B cell (primary cell): ENCODE results near the gene KLF11. TPM values are rescaled to one million over a fixed set of nuclear protein-coding genes. Genes with fewer than 3 reads are reported as not detected.

Source experiments
- ATAC-seq: fragments of 200-7000 bp; cut with Tn5 transposase; one replicate; pipeline ENCODE4 v1.10.0; 2021; ENCODE audit warnings: low read depth, mild to moderate bottlenecking, moderate number of reproducible peaks, moderate library complexity
- CTCF ChIA-PET: fragments of 350-600 bp; sonication (Branson Sonifier 250); formaldehyde crosslinking; loops from one replicate; lab custom pipeline; 2021; ENCODE audit warnings: antibody characterized with exemption, inconsistent platforms; lab: Charles Lee
- POLR2A ChIA-PET: fragments of 350-600 bp; sonication (Branson Sonifier 250); formaldehyde crosslinking; loops from one replicate; lab custom pipeline; 2021; ENCODE audit warnings: antibody characterized with exemption; lab: Charles Lee
- DNase-seq: peaks from one replicate; pipeline ENCODE4 v3.0.0; 2013
- H2AFZ ChIP-seq: 2 replicates; pipeline ENCODE4 v1.6.1; 2012; ENCODE audit warnings: mild to moderate bottlenecking, low read depth, low read length; ENCODE audit not compliant: insufficient read depth, poor library complexity, severe bottlenecking
- H3K27ac ChIP-seq, 2 donors: 1 replicate in 1 of 2; 2 replicates in 1 of 2; pipeline ENCODE4 v1.5.1; 2012 to 2013; ENCODE audit warnings: low read length in 2 of 2, mild to moderate bottlenecking in 2 of 2, moderate library complexity in 1 of 2
- H3K27me3 ChIP-seq, 4 experiments: fragments of 200-600 bp in 1 of 4; sonication (generic) in 1 of 4; replicated peaks in 1 of 4; 1 replicate in 2 of 4; 2 replicates in 2 of 4; pipeline versions ENCODE4 v1.6.1 to v1.7.0; 2013 to 2016; ENCODE audit warnings: low read length in 3 of 4, mild to moderate bottlenecking in 2 of 4, mixed read lengths in 1 of 4, moderate library complexity in 1 of 4; ENCODE audit not compliant: insufficient read depth in 4 of 4, control insufficient read depth in 3 of 4; ENCODE audit errors: control extremely low read depth in 1 of 4
- H3K36me3 ChIP-seq, 2 experiments: replicated peaks in 1 of 2; 1 replicate in 1 of 2; 2 replicates in 1 of 2; pipeline versions ENCODE4 v1.6.1 to v1.7.1; 2013; ENCODE audit warnings: low read length in 1 of 2; ENCODE audit not compliant: insufficient read depth in 2 of 2, control insufficient read depth in 1 of 2; ENCODE audit errors: control extremely low read depth in 1 of 2, extremely low read depth in 1 of 2
- H3K4me1 ChIP-seq, 2 donors: fragments of 200-600 bp in 1 of 2; sonication (generic) in 1 of 2; 1 replicate in 1 of 2; 2 replicates in 1 of 2; pipeline versions ENCODE4 v1.5.1 to v1.6.1; 2013 to 2017; ENCODE audit warnings: low read length in 2 of 2; ENCODE audit not compliant: control insufficient read depth in 2 of 2, insufficient read depth in 2 of 2
- H3K4me2 ChIP-seq: replicated peaks from 2 replicates; pipeline ENCODE3; 2012; ENCODE audit warnings: mild to moderate bottlenecking, low read depth, low read length; ENCODE audit not compliant: poor library complexity, severe bottlenecking
- H3K4me3 ChIP-seq, 5 experiments: fragments of 200-600 bp in 1 of 5; sonication (generic) in 1 of 5; 1 replicate in 3 of 5; 2 replicates in 2 of 5; pipeline versions ENCODE4 v1.5.1 to v1.7.0; 2011 to 2016; ENCODE audit warnings: low read length in 4 of 5, mild to moderate bottlenecking in 4 of 5, low read depth in 2 of 5, control low read depth in 1 of 5, moderate library complexity in 1 of 5; ENCODE audit not compliant: insufficient read depth in 1 of 5; ENCODE audit errors: control extremely low read depth in 1 of 5, extremely low read depth in 1 of 5
- H3K79me2 ChIP-seq: fragments of 200-600 bp; sonication (generic); one replicate; pipeline ENCODE4 v1.6.0; 2016; ENCODE audit warnings: low read length; ENCODE audit not compliant: control insufficient read depth, insufficient read depth
- H3K9ac ChIP-seq: fragments of 200-600 bp; sonication (generic); 2 replicates; pipeline ENCODE4 v1.6.1; 2017; ENCODE audit warnings: mild to moderate bottlenecking, low read length, moderate library complexity
- H3K9me3 ChIP-seq, 3 donors: one replicate each; pipeline versions ENCODE4 v1.6.1 to v1.7.1; 2013; ENCODE audit warnings: low read length in 2 of 3; ENCODE audit not compliant: control insufficient read depth in 2 of 3, insufficient read depth in 1 of 3; ENCODE audit errors: control extremely low read depth in 1 of 3
- H4K20me1 ChIP-seq: 2 replicates; pipeline ENCODE4 v1.6.0; 2012; ENCODE audit warnings: mild to moderate bottlenecking, low read length; ENCODE audit not compliant: insufficient read depth, control insufficient read depth, poor library complexity, severe bottlenecking
- H3K27ac Mint-ChIP-seq: one replicate; pipeline ENCODE4 v1.8.0; 2021; ENCODE audit warnings: mixed read lengths
- H3K27me3 Mint-ChIP-seq: one replicate; pipeline ENCODE4 v1.8.0; 2021; ENCODE audit warnings: mixed read lengths
- H3K4me1 Mint-ChIP-seq: one replicate; pipeline ENCODE4 v1.8.0; 2021; ENCODE audit warnings: mixed read lengths
- H3K4me3 Mint-ChIP-seq: one replicate; pipeline ENCODE4 v1.8.0; 2021; ENCODE audit warnings: mixed read lengths
- H3K9me3 Mint-ChIP-seq: one replicate; pipeline ENCODE4 v1.8.0; 2022; ENCODE audit warnings: mixed read lengths; ENCODE audit not compliant: insufficient read depth
- EZH2 ChIP-seq: IDR thresholded peaks from 2 replicates; pipeline ENCODE4 v1.6.1; 2012; ENCODE audit warnings: borderline replicate concordance, low read depth, mild to moderate bottlenecking, moderate library complexity, low read length; ENCODE audit not compliant: insufficient read depth, poor library complexity, severe bottlenecking
- WGBS: methylation state at CpG from one replicate; pipeline ENCODE4 v1.1.5; 2013; ENCODE audit warnings: missing lambda C conversion rate; ENCODE audit not compliant: insufficient coverage; 5-methylcytosine and 5-hydroxymethylcytosine counted together
- intact Hi-C: fragments of 100-400 bp; cut with micrococcal nuclease; formaldehyde crosslinking; loops from one replicate; pipeline ENCODE4 v1.10.0; 2022
- polyA plus RNA-seq: library from polyadenylated mRNA; depleted of rRNA; stranded (reverse); fragments of >200 nt; gene quantifications from 2 replicates; pipeline ENCODE4 v1.2.3, GENCODE V29; 2012
- total RNA-seq, 2 donors: library from RNA; stranded (reverse); fragments of 120-200 nt in 1 of 2; gene quantifications; 1 replicate in 1 of 2; 2 replicates in 1 of 2; pipeline versions ENCODE4 v1.2.3 to v1.2.4, GENCODE V29; 2013 to 2022
- TF ChIP-seq, protein P1 (sequence below): fragments of 200-600 bp; IDR thresholded peaks from one replicate; pipeline ENCODE4 v1.8.0; 2022; ENCODE audit warnings: antibody characterized with exemption, mild to moderate bottlenecking

The KLF11 gene
- total and polyA plus RNA-seq, 2 donors (not counting 1 experiment from before 2014, with no cell fraction given) = 20.8 to 48.4 TPM

DNA sequence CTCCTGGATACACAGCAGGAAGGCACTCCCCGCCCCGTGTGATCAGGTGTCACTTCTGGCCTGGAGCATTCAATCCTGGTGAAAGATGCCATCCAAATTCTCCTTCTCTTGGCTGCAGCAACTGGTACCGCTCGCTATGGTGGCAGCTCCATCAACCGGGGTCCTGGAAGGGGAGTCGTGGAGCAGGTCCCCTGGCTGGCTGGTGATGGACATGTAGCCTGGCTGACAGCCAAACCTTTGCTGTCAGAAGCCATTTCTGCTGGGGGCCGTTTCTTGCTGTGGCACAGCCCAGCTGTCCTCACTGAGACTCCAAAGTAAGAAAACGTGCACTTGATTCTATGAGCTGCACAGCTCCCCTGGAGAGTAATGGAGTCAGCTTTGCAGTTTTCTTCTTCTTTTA is 44.0 kb downstream of the KLF11 start:
- no peak overlapping the region for H2AFZ ChIP-seq
- TF ChIP-seq, protein P1, sequence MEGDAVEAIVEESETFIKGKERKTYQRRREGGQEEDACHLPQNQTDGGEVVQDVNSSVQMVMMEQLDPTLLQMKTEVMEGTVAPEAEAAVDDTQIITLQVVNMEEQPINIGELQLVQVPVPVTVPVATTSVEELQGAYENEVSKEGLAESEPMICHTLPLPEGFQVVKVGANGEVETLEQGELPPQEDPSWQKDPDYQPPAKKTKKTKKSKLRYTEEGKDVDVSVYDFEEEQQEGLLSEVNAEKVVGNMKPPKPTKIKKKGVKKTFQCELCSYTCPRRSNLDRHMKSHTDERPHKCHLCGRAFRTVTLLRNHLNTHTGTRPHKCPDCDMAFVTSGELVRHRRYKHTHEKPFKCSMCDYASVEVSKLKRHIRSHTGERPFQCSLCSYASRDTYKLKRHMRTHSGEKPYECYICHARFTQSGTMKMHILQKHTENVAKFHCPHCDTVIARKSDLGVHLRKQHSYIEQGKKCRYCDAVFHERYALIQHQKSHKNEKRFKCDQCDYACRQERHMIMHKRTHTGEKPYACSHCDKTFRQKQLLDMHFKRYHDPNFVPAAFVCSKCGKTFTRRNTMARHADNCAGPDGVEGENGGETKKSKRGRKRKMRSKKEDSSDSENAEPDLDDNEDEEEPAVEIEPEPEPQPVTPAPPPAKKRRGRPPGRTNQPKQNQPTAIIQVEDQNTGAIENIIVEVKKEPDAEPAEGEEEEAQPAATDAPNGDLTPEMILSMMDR = no peak
- no peak for TF ChIP-seq EZH2

DNA sequence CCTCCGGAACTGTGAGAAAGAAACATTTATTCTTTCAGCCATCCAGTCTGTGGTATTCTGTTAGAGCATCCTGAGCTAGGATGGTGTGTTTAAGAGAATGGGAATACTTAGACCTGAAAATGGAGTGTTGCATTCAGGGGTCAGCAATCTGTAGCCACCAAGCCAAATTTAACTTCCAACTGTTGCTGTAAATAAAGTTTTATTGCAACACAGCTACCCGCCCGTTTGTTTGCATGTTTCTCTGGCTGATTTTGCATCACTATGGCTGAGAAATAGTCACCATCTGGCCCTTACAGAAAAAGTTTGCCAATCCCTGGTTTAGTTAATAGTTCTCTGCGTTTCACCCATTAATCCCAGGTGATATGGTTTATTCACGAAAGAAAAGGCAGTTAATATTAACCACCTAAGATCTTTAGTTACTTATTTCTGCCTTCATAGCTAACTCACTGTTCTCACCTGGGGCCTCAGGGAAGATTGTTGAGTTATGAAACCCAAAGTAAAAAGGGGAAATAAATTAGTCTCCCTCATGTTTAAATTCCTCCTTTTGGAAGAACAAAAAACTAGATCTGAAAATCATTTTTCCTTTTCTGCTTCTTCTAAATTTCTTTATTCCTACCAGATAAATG is 46.3 kb downstream of the KLF11 start:
- intact Hi-C loops = no loop called here
- no peak overlapping the region for H3K27ac ChIP-seq
- H4K20me1 ChIP-seq = no peaks in the 10 kb centered on the region
- POLR2A ChIA-PET = interaction anchor here (0.7 kb wide), 1 partner anchor 29 kb away, joined by 3 read pairs; no protein-coding TSS in a partner anchor
- no peak overlapping the region for H2AFZ ChIP-seq
- H3K9me3 ChIP-seq = peaks cover 1 to 20% (median 4%) of the 10 kb centered on the region in 3 donors
- Mint-ChIP-seq H3K4me3 (no peak overlapping the region), H3K9me3 (no peaks in the 10 kb centered on the region), H3K27me3 (peaks cover 46% of the 10 kb centered on the region), H3K4me1 (peaks cover 10% of the 10 kb centered on the region), H3K27ac (no peak overlapping the region)
- no peak for TF ChIP-seq EZH2
- TF ChIP-seq, protein P1 = no peak
- no peak overlapping the region for H3K4me2 ChIP-seq
- peaks cover 0 to 46% (median 10%) of the 10 kb centered on the region in 4 experiments for H3K27me3 ChIP-seq
- ATAC-seq = no peak
- WGBS = 17% methylated on average over 2 of the region's 5 CpGs
- peaks cover 6 to 12% of the 10 kb centered on the region in 2 donors for H3K4me1 ChIP-seq
- H3K36me3 ChIP-seq = no peaks in the 10 kb centered on the region
- no peak overlapping the region for H3K9ac ChIP-seq
- no peak for DNase-seq
- H3K79me2 ChIP-seq = no peaks in the 10 kb centered on the region
- no peak overlapping the region for H3K4me3 ChIP-seq
- CTCF ChIA-PET = interaction anchor here (1.6 to 12.9 kb wide), 2 partner anchors 18 to 320 kb away, joined by 3 to 143 read pairs; no protein-coding TSS in a partner anchor

More for the DNA sequence above, 44.0 kb downstream of the KLF11 start:
- no peaks in the 10 kb centered on the region for H3K36me3 ChIP-seq
- DNase-seq (no peak), ATAC-seq (no peak)
- no peaks in the 10 kb centered on the region for H4K20me1 ChIP-seq
- WGBS = 93% methylated on average over 8 of the region's 8 CpGs
- H3K4me3 Mint-ChIP-seq = no peak overlapping the region
- no peak overlapping the region for H3K27ac Mint-ChIP-seq
- H3K27me3 ChIP-seq = peaks cover 0 to 51% (median 16%) of the 10 kb centered on the region in 4 experiments
- ChIA-PET CTCF (interaction anchor here (1.2 to 12.9 kb wide), 2 partner anchors 9 to 16 kb away, joined by 4 to 143 read pairs; no protein-coding TSS in a partner anchor), POLR2A (no interaction called here)
- no peak overlapping the region for H3K4me3 ChIP-seq
- H3K4me1 ChIP-seq = peaks cover 6 to 12% of the 10 kb centered on the region in 2 donors
- H3K9ac ChIP-seq = no peak overlapping the region
- no peak overlapping the region for H3K4me2 ChIP-seq
- no peaks in the 10 kb centered on the region for H3K9me3 Mint-ChIP-seq
- no peak overlapping the region for H3K27ac ChIP-seq
- H3K9me3 ChIP-seq = peaks cover 1 to 14% (median 2%) of the 10 kb centered on the region in 3 donors
- intact Hi-C loops = no loop called here
- peaks cover 57% of the 10 kb centered on the region for H3K27me3 Mint-ChIP-seq
- no peaks in the 10 kb centered on the region for H3K79me2 ChIP-seq
- H3K4me1 Mint-ChIP-seq = peaks cover 10% of the 10 kb centered on the region
